ENCODE measurements around the gene MACROD2.
"Not testable (repeated sequence)": the region's sequence is repeated elsewhere in the genome, so short reads cannot be mapped to it uniquely, and the experiment has no call there.

MACROD2 gene

GRCh38 chr20:14266246-14266645 lies 270.9 kb downstream of the MACROD2 start:
- Histone ChIP-seq H3K9me3 (no peaks in the 10 kb centered on the region; the same call in 1 of the 2 replicates), H3K36me3 (no peaks in the 10 kb centered on the region), H3K4me3 (ENCODE audit: low read depth, low read length) (no peak overlapping the region), H3K4me1 (no peaks in the 10 kb centered on the region), H3K27me3 (no peaks in the 10 kb centered on the region)
- DNase-seq, result no peak
- no peak for TF ChIP-seq CTCF (IDR thresholded peaks at IDR 0.05; ENCODE audit: low read depth, low read length)

DNA sequence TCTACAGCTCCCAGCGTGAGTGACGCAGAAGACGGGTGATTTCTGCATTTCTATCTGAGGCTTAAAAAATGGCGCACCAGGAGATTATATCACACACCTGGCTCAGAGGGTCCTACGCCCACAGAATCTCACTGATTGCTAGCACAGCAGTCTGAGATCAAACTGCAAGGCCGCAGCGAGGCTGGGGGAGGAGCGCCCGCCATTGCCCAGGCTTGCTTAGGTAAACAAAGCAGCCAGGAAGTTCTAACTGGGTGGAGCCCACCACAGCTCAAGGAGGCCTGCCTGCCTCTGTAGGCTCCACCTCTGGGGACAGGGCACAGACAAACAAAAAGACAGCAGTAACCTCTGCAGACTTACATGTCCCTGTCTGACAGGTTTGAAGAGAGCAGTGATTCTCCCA lies 275.4 kb downstream of the MACROD2 start:
- H3K4me3 ChIP-seq (ENCODE audit: low read depth, low read length), result not testable (repeated sequence)

DNA sequence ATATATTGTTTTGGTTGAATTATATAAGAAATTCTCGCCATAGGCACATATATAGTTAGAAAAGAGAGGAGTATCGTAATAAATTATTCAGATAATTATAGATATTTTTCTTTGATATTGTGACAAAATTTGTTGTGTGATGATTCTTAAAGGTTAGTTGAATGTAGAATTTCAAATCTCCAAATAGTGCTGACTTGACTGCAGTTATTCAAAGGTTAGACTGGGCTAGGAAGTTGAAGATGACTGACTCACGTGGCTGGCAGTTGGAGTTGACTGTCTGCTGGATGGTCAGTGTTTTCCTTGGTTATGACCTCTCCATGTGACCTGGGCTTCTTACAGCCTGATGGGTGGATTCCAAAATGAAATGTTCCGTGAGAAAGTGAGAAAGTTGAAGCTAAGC lies 286.8 kb downstream of the MACROD2 start:
- H3K36me3 ChIP-seq, result no peaks in the 10 kb centered on the region
- no peaks in the 10 kb centered on the region for H3K9me3 ChIP-seq
- H3K27me3 ChIP-seq, result no peaks in the 10 kb centered on the region
- H3K4me3 ChIP-seq (ENCODE audit: low read depth, low read length), result no peak overlapping the region
- no peak for TF ChIP-seq CTCF (IDR thresholded peaks at IDR 0.05; ENCODE audit: low read depth, low read length)
- H3K4me1 ChIP-seq, result no peaks in the 10 kb centered on the region
- DNase-seq, result no peak

More for the DNA sequence above, 275.4 kb downstream of the MACROD2 start:
- H3K9me3 ChIP-seq, H3K27me3 ChIP-seq, H3K4me1 ChIP-seq, H3K36me3 ChIP-seq, DNase-seq: not testable (repeated sequence)

DNA sequence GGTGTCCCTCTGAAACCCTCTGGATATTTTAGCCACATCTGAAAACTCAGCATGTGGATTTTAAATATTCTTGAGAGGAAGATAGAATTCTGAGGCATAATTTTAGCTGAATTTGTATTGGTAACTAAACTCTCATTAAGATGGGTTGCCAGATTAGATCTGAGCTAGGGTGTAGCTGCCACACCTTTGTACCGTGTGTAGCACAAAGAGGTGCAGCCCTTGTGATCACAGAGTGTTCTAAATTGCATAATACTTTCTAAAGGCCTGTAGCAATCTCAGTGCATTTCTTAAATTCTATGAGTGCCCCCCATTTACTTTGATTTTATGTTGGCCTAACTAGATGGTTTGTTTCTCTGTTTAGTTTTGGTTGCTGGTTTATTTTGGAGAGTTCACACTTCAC lies 289.1 kb downstream of the MACROD2 start:
- TF ChIP-seq CTCF (IDR thresholded peaks at IDR 0.05; ENCODE audit: low read depth, low read length), result no peak
- Histone ChIP-seq H3K4me3 (ENCODE audit: low read depth, low read length) (no peak overlapping the region), H3K4me1 (no peaks in the 10 kb centered on the region), H3K27me3 (no peaks in the 10 kb centered on the region), H3K36me3 (no peaks in the 10 kb centered on the region), H3K9me3 (no peaks in the 10 kb centered on the region)
- DNase-seq, result no peak

- H3K4me1 ChIP-seq, result no peaks in the 10 kb centered on the region
- TF ChIP-seq CTCF (IDR thresholded peaks at IDR 0.05; ENCODE audit: low read depth, low read length), result no peak
- no peaks in the 10 kb centered on the region for H3K27me3 ChIP-seq
- no peak overlapping the region for H3K4me3 ChIP-seq (ENCODE audit: low read depth, low read length)
- no peak for DNase-seq
- no peaks in the 10 kb centered on the region for H3K36me3 ChIP-seq
- H3K9me3 ChIP-seq, result no peaks in the 10 kb centered on the region
Observed at GRCh38 chr20:14288341-14289330, 293.3 kb downstream of the MACROD2 start.

DNA sequence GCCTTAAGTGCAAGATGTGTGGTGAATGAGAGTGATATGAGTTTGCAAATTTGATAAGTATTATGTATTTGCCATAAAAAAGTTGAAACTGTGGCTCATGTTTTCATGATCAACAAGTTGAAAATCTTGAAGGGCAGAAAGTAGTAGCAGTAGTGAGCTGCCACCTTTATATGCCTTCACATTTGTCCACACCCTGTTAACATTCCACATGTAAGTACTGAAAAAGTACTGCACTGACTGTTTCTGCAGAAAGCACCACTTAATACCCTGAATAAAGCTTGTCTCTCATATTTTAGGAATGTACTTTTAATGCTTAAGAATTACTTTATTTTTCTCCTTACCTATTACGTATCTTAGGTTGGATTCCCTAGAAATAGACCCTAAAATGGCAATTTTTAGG lies 296.2 kb downstream of the MACROD2 start:
- Histone ChIP-seq H3K27me3 (no peaks in the 10 kb centered on the region), H3K9me3 (no peaks in the 10 kb centered on the region), H3K4me1 (no peaks in the 10 kb centered on the region), H3K36me3 (no peaks in the 10 kb centered on the region), H3K4me3 (ENCODE audit: low read depth, low read length) (no peak overlapping the region)
- no peak for DNase-seq
- TF ChIP-seq CTCF (IDR thresholded peaks at IDR 0.05; ENCODE audit: low read depth, low read length), result no peak
